K562 (cell line): ENCODE data around the gene HSDL2. TPM values are rescaled to one million over a fixed set of nuclear protein-coding genes. Genes with fewer than 3 reads are reported as not detected.
A peak's percentile ranks its signal among the peaks of the same experiment; 100 is the strongest.

ENCODE experiments used
- ATAC-seq: fragments of 200-7000 bp; cut with Tn5 transposase; 3 replicates; pipeline ENCODE4 v1.9.1; 2020; ENCODE audit warnings: moderate library complexity
- BruUV-seq: library from RNA; stranded (reverse); fragments of 400-500 nt; replicated peaks from 2 replicates; lab custom pipeline; 2021; lab: Mats Ljungman, UMichigan
- CTCF ChIA-PET: fragments of 300-600 bp; formaldehyde crosslinking; extraction: SDS; loops from one replicate; lab custom pipeline; 2021; ENCODE audit warnings: low intra/inter-chr PET ratio; lab: Yijun Ruan, JAX
- POLR2A ChIA-PET: fragments of 300-600, 350-650 bp; sonication (Branson Sonifier 250); formaldehyde crosslinking; extraction: SDS; loops from one replicate; lab custom pipeline; 2021; ENCODE audit warnings: antibody characterized with exemption, inconsistent platforms; lab: Yijun Ruan, JAX
- DNase-seq, 4 experiments: peaks; one replicate each; pipeline versions ENCODE4 v3.0.0 to v3.0.0-alpha.2; 2011 to 2018; ENCODE audit warnings: low spot score in 3 of 4, mixed read lengths in 3 of 4; ENCODE audit errors: extremely low read depth in 1 of 4
- FAIRE-seq: peaks from 2 replicates; lab custom pipeline; 2011; peaks lifted over from hg19 to GRCh38; lab: Jason Lieb, UNC
- H2AFZ ChIP-seq: 2 replicates; pipeline ENCODE4 v1.6.0; 2011; ENCODE audit warnings: low read depth, low read length, control low read depth, inconsistent platforms
- H3K27ac ChIP-seq: fragments of 200-600 bp; 3 replicates; pipeline ENCODE4 v1.8.0; 2011; ENCODE audit warnings: low read depth, mild to moderate bottlenecking, control low read depth, inconsistent platforms, low read length, moderate library complexity, mixed read lengths; ENCODE audit errors: extremely low read depth
- H3K27me3 ChIP-seq, 2 experiments: fragments of 300-600 bp in 1 of 2; 2 replicates in 1 of 2; 3 replicates in 1 of 2; pipeline versions ENCODE4 v1.6.0 to v1.8.0; 2011; ENCODE audit warnings: inconsistent platforms in 2 of 2, low read length in 2 of 2, mild to moderate bottlenecking in 1 of 2, mixed read lengths in 1 of 2, moderate library complexity in 1 of 2; ENCODE audit not compliant: control insufficient read depth in 2 of 2, insufficient read depth in 2 of 2
- H3K36me3 ChIP-seq: fragments of 300-600 bp; 3 replicates; pipeline ENCODE4 v1.8.0; 2011; ENCODE audit warnings: mild to moderate bottlenecking, low read length, inconsistent platforms; ENCODE audit not compliant: control insufficient read depth, insufficient read depth
- H3K4me1 ChIP-seq, 2 experiments: fragments of 200-600 bp in 1 of 2; replicated peaks in 1 of 2; 2 replicates in 1 of 2; 3 replicates in 1 of 2; pipeline versions ENCODE4 v1.5.1 to v1.8.0; 2011; ENCODE audit warnings: inconsistent platforms in 2 of 2, low read length in 2 of 2, mild to moderate bottlenecking in 1 of 2, mixed read lengths in 1 of 2, moderate library complexity in 1 of 2; ENCODE audit not compliant: control insufficient read depth in 2 of 2, insufficient read depth in 2 of 2
- H3K4me2 ChIP-seq: 2 replicates; pipeline ENCODE4 v1.6.1; 2011; ENCODE audit warnings: low read length, control low read depth, inconsistent platforms, mixed read lengths; ENCODE audit not compliant: insufficient read depth
- H3K4me3 ChIP-seq: fragments of 200-600 bp; sonication (generic), shearing (Covaris generic); 2 replicates; pipeline ENCODE4 v1.5.1; 2016; ENCODE audit warnings: control low read depth, inconsistent platforms
- H3K79me2 ChIP-seq: fragments of 200-600 bp; 3 replicates; pipeline ENCODE4 v1.8.0; 2011; ENCODE audit warnings: low read length, inconsistent platforms; ENCODE audit not compliant: control insufficient read depth, insufficient read depth
- H3K9ac ChIP-seq, 2 experiments: 2 replicates each; pipeline versions ENCODE4 v1.6.0 to v1.6.1; 2011; ENCODE audit warnings: low read depth in 2 of 2, low read length in 2 of 2, control low read depth in 1 of 2, inconsistent platforms in 1 of 2, mild to moderate bottlenecking in 1 of 2, mixed read lengths in 1 of 2; ENCODE audit not compliant: insufficient read depth in 1 of 2
- H3K9me1 ChIP-seq: one replicate; pipeline ENCODE4 v1.6.0; 2011; ENCODE audit warnings: inconsistent platforms, mild to moderate bottlenecking, low read length, moderate library complexity; ENCODE audit not compliant: control insufficient read depth, insufficient read depth
- H3K9me3 ChIP-seq: replicated peaks from 2 replicates; pipeline ENCODE4 v1.5.1; 2011; ENCODE audit warnings: low read depth, low read length, inconsistent platforms; ENCODE audit not compliant: control insufficient read depth, insufficient read depth
- H4K20me1 ChIP-seq: replicated peaks from 2 replicates; pipeline ENCODE4 v1.6.1; 2011; ENCODE audit warnings: low read length, inconsistent platforms, mixed read lengths; ENCODE audit not compliant: control insufficient read depth, insufficient read depth
- ARID2 ChIP-seq: fragments of 450-650 bp; IDR thresholded peaks from 2 replicates; pipeline ENCODE4 v1.6.1; 2017; ENCODE audit warnings: antibody characterized with exemption, mild to moderate bottlenecking
- CEBPG ChIP-seq, 3 experiments: fragments of 200-800 bp in 1 of 3; sonication (Bioruptor generic) in 1 of 3; sonication (generic) in 1 of 3; formaldehyde crosslinking in 1 of 3; IDR thresholded peaks in 2 of 3; conservative IDR thresholded peaks in 1 of 3; 2 replicates each; pipeline versions ENCODE4 v1.6.1 to v1.8.0; 2016 to 2022; ENCODE audit warnings: missing compliant biosample characterization in 2 of 3, missing genetic modification characterization in 2 of 3, mild to moderate bottlenecking in 1 of 3, missing genetic modification reagents in 1 of 3
- EHMT2 ChIP-seq: fragments of 450-650 bp; IDR thresholded peaks from 2 replicates; pipeline ENCODE4 v1.6.1; 2018; ENCODE audit warnings: antibody characterized with exemption
- GABPB1 ChIP-seq: sonication (generic); formaldehyde crosslinking; IDR thresholded peaks from 2 replicates; pipeline ENCODE4 v1.8.0; 2022; ENCODE audit warnings: mild to moderate bottlenecking, missing genetic modification reagents
- JUNB ChIP-seq: fragments of 450-650 bp; formaldehyde crosslinking; conservative IDR thresholded peaks from 2 replicates; pipeline ENCODE4 v1.4.0; 2020; ENCODE audit warnings: mild to moderate bottlenecking
- MAFG ChIP-seq: fragments of 450-650 bp; conservative IDR thresholded peaks from 2 replicates; pipeline ENCODE4 v1.6.1; 2016; ENCODE audit warnings: missing genetic modification characterization, missing compliant biosample characterization
- MLX ChIP-seq, 2 experiments: fragments of 450-650 bp in 1 of 2; sonication (generic) in 1 of 2; formaldehyde crosslinking; conservative IDR thresholded peaks; 2 replicates each; pipeline versions ENCODE4 v1.4.0 to v1.8.1; 2020 to 2022; ENCODE audit warnings: mild to moderate bottlenecking in 1 of 2, missing genetic modification reagents in 1 of 2
- NFIC ChIP-seq: fragments of 450-650 bp; IDR thresholded peaks from 2 replicates; pipeline ENCODE4 v1.6.1; 2017; ENCODE audit warnings: mild to moderate bottlenecking, inconsistent platforms
- RBM34 ChIP-seq: fragments of 200-400 bp; formaldehyde crosslinking; IDR thresholded peaks from 2 replicates; pipeline ENCODE4 v1.6.1; 2018; ENCODE audit warnings: low read length, borderline replicate concordance; ENCODE audit not compliant: insufficient read depth
- YY1 ChIP-seq, 3 experiments: IDR thresholded peaks; 2 replicates each; pipeline ENCODE4 v1.6.1; 2011; ENCODE audit warnings: low read length in 2 of 3, mild to moderate bottlenecking in 2 of 3, moderate library complexity in 2 of 3, borderline replicate concordance in 1 of 3, control low read depth in 1 of 3, low read depth in 1 of 3; ENCODE audit not compliant: insufficient read depth in 3 of 3, insufficient replicate concordance in 2 of 3, control insufficient read depth in 1 of 3, insufficient read length in 1 of 3; ENCODE audit errors: extremely low read depth in 1 of 3
- ZNF277 ChIP-seq: fragments of 250-450 bp; sonication (Bioruptor Pico); IDR thresholded peaks from 2 replicates; pipeline ENCODE4 v1.8.0; 2022; ENCODE audit warnings: inconsistent platforms, mild to moderate bottlenecking, moderate library complexity, borderline replicate concordance
- ZNF551 ChIP-seq: fragments of 250-450 bp; sonication (Bioruptor Pico); IDR thresholded peaks from 2 replicates; pipeline ENCODE4 v1.5.0; 2021; ENCODE audit warnings: mild to moderate bottlenecking, moderate library complexity
- ZNF766 ChIP-seq: fragments of 200-800 bp; sonication (Bioruptor generic); conservative IDR thresholded peaks from 2 replicates; pipeline ENCODE4 v1.6.1; 2016; ENCODE audit warnings: missing genetic modification characterization, missing compliant biosample characterization
- WGBS: fragments of 100-300 bp; shearing (Covaris generic); methylation state at CpG from one replicate; pipeline ENCODE4 v1.1.6; 2016; ENCODE audit warnings: low coverage, mixed read lengths; ENCODE audit not compliant: insufficient coverage; ENCODE audit errors: missing lambda C conversion rate; 5-methylcytosine and 5-hydroxymethylcytosine counted together
- in situ Hi-C: fragments of 300-500 bp; cut with MboI; formaldehyde crosslinking; loops from 4 replicates; pipeline ENCODE4 v1.15.0; 2018; ENCODE audit warnings: inconsistent platforms, mixed read lengths
- intact Hi-C: fragments of 100-400 bp; cut with micrococcal nuclease; formaldehyde crosslinking; loops from 2 replicates; pipeline ENCODE4 v1.14.2; 2022
- polyA plus RNA-seq, 8 experiments: library from polyadenylated mRNA; depleted of rRNA in 4 of 8; stranded (reverse) in 5 of 8; unstranded in 3 of 8; fragments of >200 nt; fragmentation: Nextera tagmentation in 2 of 8; fragmentation: Illumina TruSeq in 1 of 8; extraction: Ambion mirVana in 2 of 8; extraction: Trizol in 1 of 8; gene quantifications; 2 replicates each; pipeline versions ENCODE4 v1.2.1 to v1.2.3, GENCODE V29; 2011 to 2014; ENCODE audit warnings: inconsistent platforms in 1 of 8, missing spikeins in 1 of 8
- total RNA-seq, 7 experiments: library from RNA; depleted of rRNA in 6 of 7; stranded (reverse); fragments of >200 nt in 6 of 7; fragmentation: Illumina TruSeq in 2 of 7; extraction: Trizol in 2 of 7; gene quantifications; 2 replicates each; pipeline versions ENCODE4 v1.2.1 to v1.2.3, GENCODE V29; 2011 to 2021; ENCODE audit warnings: low replicate concordance in 1 of 7

The HSDL2 gene
- total and polyA plus RNA-seq, 9 of the 15 experiments (the other 6 are each of a cell fraction or from before 2014, with no cell fraction given) = 22.8 to 74.1 (median 35.6) TPM

GRCh38 chr9:112348257-112349007, 31.5 kb upstream of the HSDL2 start:
- Histone ChIP-seq H3K36me3 (no peaks in the 10 kb centered on the region), H3K27ac (no peak overlapping the region), H4K20me1 (no peaks in the 10 kb centered on the region), H3K4me1 (no peaks in the 10 kb centered on the region), H3K4me3 (no peak overlapping the region), H2AFZ (peak overlapping the region; percentile 47; the same call in 1 of the 2 replicates), H3K9me1 (no peaks in the 10 kb centered on the region), H3K4me2 (no peak overlapping the region), H3K27me3 (no peaks in the 10 kb centered on the region), H3K79me2 (no peaks in the 10 kb centered on the region), H3K9ac (no peak overlapping the region), H3K9me3 (no peaks in the 10 kb centered on the region)
- 76% methylated on average over 19 of the region's 19 CpGs for WGBS
- no peak for DNase-seq
- CTCF ChIA-PET = no interaction called here
- no peak for ATAC-seq
- BruUV-seq = no TSS peak
- intact Hi-C loops = no loop called here
- TF ChIP-seq MAFG (tag) (no peak), NFIC (peak; percentile 53), EHMT2 (0 out of 2 replicates have a peak, but pooled peaks have one; percentile 8), YY1 (IDR thresholded peaks at IDR 0.05; ENCODE audit: borderline replicate concordance in 1 of 3, control insufficient read depth in 1 of 3, extremely low read depth in 1 of 3, insufficient read depth in 3 of 3, insufficient read length in 1 of 3, insufficient replicate concordance in 2 of 3, low read depth in 1 of 3, low read length in 2 of 3) (peak in 1 of 3 experiments; percentile 26)
- in situ Hi-C loops = no loop called here
- POLR2A ChIA-PET = no interaction called here
- no peak for FAIRE-seq

- WGBS = 55% methylated on average over 4 of the region's 4 CpGs
- Histone ChIP-seq H3K27ac (no peak overlapping the region), H3K9me1 (no peaks in the 10 kb centered on the region), H4K20me1 (no peaks in the 10 kb centered on the region), H3K4me1 (no peaks in the 10 kb centered on the region), H3K9ac (no peak overlapping the region), H3K4me3 (no peak overlapping the region), H2AFZ (no peak overlapping the region), H3K4me2 (no peak overlapping the region), H3K27me3 (no peaks in the 10 kb centered on the region), H3K79me2 (no peaks in the 10 kb centered on the region), H3K36me3 (no peaks in the 10 kb centered on the region), H3K9me3 (no peaks in the 10 kb centered on the region)
- ATAC-seq = no peak
- BruUV-seq = no TSS peak
- in situ Hi-C loops = no loop called here
- intact Hi-C loops = no loop called here
- POLR2A ChIA-PET = no interaction called here
- DNase-seq = no peak
- TF ChIP-seq GABPB1 (CRISPR knock-in tag) (no peak), ARID2 (no peak), ZNF766 (CRISPR knock-in tag) (no peak), RBM34 (no peak), CEBPG (CRISPR knock-in tag; IDR thresholded peaks at IDR 0.05) (no peak), CEBPG (tag; conservative IDR thresholded peaks at IDR 0.05 in 1 of 2, IDR thresholded peaks at IDR 0.05 in 1 of 2) (no peak), ZNF277 (CRISPR knock-in tag) (no peak), JUNB (CRISPR knock-in tag) (no peak), MLX (CRISPR knock-in tag; conservative IDR thresholded peaks at IDR 0.05) (no peak), ZNF551 (CRISPR knock-in tag) (no peak)
- no peak for FAIRE-seq
- CTCF ChIA-PET = no interaction called here
Measured at GRCh38 chr9:112349008-112349333, 30.9 kb upstream of the HSDL2 start.
